Left lung (tissue), 10 donors: ENCODE measurements around the gene SUPT3H. TPM values are rescaled to one million over a fixed set of nuclear protein-coding genes. Genes with fewer than 3 reads are reported as not detected.

Source experiments
- ATAC-seq: fragments of 200-7000 bp; cut with Tn5 transposase; one replicate; pipeline ENCODE4 v1.9.1; 2020; ENCODE audit warnings: moderate library complexity
- DNase-seq, 4 donors: peaks; one replicate each; pipeline ENCODE4 v3.0.0-alpha.2; 2013 to 2020
- H3K27ac ChIP-seq, 2 donors: fragments of 200-600 bp; sonication (generic) in 1 of 2; one replicate each; pipeline versions ENCODE4 v1.5.0 to v1.8.0; 2020 to 2021
- H3K27me3 ChIP-seq, 2 donors: fragments of 200-600 bp; sonication (generic) in 1 of 2; one replicate each; pipeline versions ENCODE4 v1.5.0 to v1.8.0; 2020 to 2021
- H3K36me3 ChIP-seq, 2 donors: fragments of 200-600 bp; sonication (generic) in 1 of 2; one replicate each; pipeline versions ENCODE4 v1.5.0 to v1.8.0; 2020 to 2021
- H3K4me1 ChIP-seq, 2 donors: fragments of 200-600 bp; one replicate each; pipeline ENCODE4 v1.8.0; 2021
- H3K4me3 ChIP-seq, 2 donors: fragments of 200-600 bp; sonication (generic) in 1 of 2; one replicate each; pipeline versions ENCODE4 v1.5.0 to v1.8.0; 2020 to 2021; ENCODE audit warnings: mild to moderate bottlenecking in 1 of 2
- H3K9me3 ChIP-seq, 2 donors: fragments of 200-600 bp; sonication (generic) in 1 of 2; one replicate each; pipeline versions ENCODE4 v1.5.0 to v1.8.0; 2020 to 2021
- intact Hi-C, 2 donors: fragments of 100-400 bp; cut with DNase I; formaldehyde crosslinking; loops; one replicate each; pipeline versions ENCODE4 v1.11.2 to v1.14.2; 2022
- polyA plus RNA-seq, 6 donors: library from polyadenylated mRNA; unstranded; fragments of 120-200 nt; gene quantifications; one replicate each; pipeline ENCODE4 v1.2.1, GENCODE V29; 2013; ENCODE audit not compliant: insufficient read length in 6 of 6
- total RNA-seq, 2 donors: library from RNA; stranded (reverse); fragmentation: NEBNext Ultra II Directional; extraction: Animal tissue kit (Norgen Biotek cat#: 25700); gene quantifications; one replicate each; pipeline ENCODE4 v1.2.1, GENCODE V29; 2021
- TF ChIP-seq, protein P1 (sequence below), 2 donors: fragments of 200-600 bp; sonication (generic) in 1 of 2; IDR thresholded peaks; one replicate each; pipeline versions ENCODE4 v1.5.0 to v1.8.0; 2021; ENCODE audit warnings: antibody characterized with exemption in 2 of 2
- donor health status: DM: no; HTN: yes; CAD: no.
- donor health status: DM: no; HTN: no; CAD: no.

SUPT3H gene
- total and polyA plus RNA-seq, 8 donors: 4.7 to 33.0 (median 26.2) TPM

DNA sequence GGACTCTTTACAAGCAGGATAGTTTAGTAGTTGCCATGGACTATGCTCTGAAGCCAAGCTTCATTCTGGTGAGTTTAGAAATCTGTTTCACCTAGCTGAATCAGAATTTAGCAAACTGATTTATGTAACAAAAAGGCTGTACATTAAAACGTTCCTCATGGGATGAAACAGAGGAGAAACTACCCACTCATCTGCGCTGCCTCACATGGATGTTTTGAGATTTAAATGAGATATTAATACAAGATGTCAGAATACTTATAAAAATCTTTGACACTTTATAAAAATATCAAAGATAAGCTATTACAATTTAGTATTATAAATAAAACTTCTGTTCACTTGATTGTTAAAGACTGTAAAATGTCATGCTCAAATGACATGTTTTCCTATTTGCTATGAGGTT is 32.8 kb downstream of the SUPT3H start:
- TF ChIP-seq, protein P1, sequence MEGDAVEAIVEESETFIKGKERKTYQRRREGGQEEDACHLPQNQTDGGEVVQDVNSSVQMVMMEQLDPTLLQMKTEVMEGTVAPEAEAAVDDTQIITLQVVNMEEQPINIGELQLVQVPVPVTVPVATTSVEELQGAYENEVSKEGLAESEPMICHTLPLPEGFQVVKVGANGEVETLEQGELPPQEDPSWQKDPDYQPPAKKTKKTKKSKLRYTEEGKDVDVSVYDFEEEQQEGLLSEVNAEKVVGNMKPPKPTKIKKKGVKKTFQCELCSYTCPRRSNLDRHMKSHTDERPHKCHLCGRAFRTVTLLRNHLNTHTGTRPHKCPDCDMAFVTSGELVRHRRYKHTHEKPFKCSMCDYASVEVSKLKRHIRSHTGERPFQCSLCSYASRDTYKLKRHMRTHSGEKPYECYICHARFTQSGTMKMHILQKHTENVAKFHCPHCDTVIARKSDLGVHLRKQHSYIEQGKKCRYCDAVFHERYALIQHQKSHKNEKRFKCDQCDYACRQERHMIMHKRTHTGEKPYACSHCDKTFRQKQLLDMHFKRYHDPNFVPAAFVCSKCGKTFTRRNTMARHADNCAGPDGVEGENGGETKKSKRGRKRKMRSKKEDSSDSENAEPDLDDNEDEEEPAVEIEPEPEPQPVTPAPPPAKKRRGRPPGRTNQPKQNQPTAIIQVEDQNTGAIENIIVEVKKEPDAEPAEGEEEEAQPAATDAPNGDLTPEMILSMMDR (IDR thresholded peaks at IDR 0.05): no peak
- ATAC-seq: no peak
- intact Hi-C loops: no loop called here
- Histone ChIP-seq H3K9me3 (no peaks in the 10 kb centered on the region), H3K4me1 (no peaks in the 10 kb centered on the region), H3K27me3 (no peaks in the 10 kb centered on the region), H3K36me3 (no peaks in the 10 kb centered on the region), H3K4me3 (no peak overlapping the region), H3K27ac (no peak overlapping the region)
- DNase-seq: no peak

DNA sequence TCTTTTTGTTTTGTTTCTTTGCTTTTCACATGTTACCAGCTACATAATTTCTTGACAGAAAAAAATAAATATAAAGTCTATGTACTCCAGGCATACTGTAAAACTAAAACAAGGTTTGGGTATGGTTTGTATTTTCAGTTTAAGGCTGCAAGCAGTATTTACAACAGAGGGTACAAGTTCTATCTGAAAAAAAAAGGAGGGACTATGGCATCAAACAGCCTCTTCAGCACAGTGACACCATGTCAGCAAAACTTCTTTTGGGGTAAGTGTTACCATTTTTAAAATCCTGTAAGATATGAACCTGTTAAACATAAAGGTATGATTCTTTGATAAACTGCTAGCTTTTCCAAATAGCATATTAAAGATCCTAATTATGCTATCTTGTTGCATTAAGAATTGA is 49.2 kb downstream of the SUPT3H start:
- TF ChIP-seq, protein P1 (IDR thresholded peaks at IDR 0.05): no peak
- intact Hi-C loops: no loop called here
- Histone ChIP-seq H3K9me3 (no peaks in the 10 kb centered on the region), H3K27me3 (no peaks in the 10 kb centered on the region), H3K27ac (peak overlapping the region; percentile 53 to 69), H3K4me1 (peaks cover 0 to 12% of the 10 kb centered on the region in 2 donors), H3K4me3 (peak overlapping the region; percentile 3 to 15), H3K36me3 (no peaks in the 10 kb centered on the region)
- ATAC-seq (peak; percentile 47), DNase-seq (no peak)

DNA sequence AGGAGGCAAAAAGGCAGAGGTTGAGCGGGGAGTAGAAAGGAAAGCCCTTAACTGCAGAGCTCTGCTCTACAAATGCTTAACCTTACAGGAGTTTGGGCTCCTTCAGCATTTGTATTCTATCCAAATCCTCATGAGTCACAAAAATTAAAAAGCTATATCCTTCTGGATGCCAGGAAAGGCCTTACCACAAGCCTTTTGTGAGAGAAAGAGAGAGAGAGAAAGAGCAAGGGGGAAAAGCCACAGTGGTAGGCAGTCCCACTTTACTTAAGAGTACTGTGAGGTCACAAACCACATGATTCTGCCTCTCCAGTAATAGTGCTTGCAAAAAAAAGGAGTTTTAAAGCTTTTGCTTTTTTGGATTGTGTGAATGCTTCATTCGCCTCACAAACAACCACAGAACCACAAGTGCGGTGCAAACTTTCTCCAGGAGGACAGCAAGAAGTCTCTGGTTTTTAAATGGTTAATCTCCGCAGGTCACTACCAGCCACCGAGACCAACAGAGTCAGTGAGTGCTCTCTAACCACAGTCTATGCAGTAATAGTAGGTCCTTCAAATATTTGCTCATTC is 49.7 kb downstream of the SUPT3H start, which contains the start of gene RUNX2:
Gene RUNX2 (plus strand): TSS at position 375 of the 567 bp plus-strand sequence. CDS start 397 bp downstream, outside the sequence.
- H3K36me3 ChIP-seq: no peaks in the 10 kb centered on the region
- TF ChIP-seq, protein P1 (IDR thresholded peaks at IDR 0.05): no peak
- H3K9me3 ChIP-seq: no peaks in the 10 kb centered on the region
- peaks cover 0 to 12% of the 10 kb centered on the region in 2 donors for H3K4me1 ChIP-seq
- H3K27me3 ChIP-seq: no peaks in the 10 kb centered on the region
- peak within 1 kb of the TSS; percentile 53 to 69 for H3K27ac ChIP-seq
- DNase-seq: peak in 2 of 4 donors; percentile 22 to 36
- peak; percentile 93 for ATAC-seq
- intact Hi-C loops: no loop called here
- H3K4me3 ChIP-seq: peak within 1 kb of the TSS; percentile 3 to 15

DNA sequence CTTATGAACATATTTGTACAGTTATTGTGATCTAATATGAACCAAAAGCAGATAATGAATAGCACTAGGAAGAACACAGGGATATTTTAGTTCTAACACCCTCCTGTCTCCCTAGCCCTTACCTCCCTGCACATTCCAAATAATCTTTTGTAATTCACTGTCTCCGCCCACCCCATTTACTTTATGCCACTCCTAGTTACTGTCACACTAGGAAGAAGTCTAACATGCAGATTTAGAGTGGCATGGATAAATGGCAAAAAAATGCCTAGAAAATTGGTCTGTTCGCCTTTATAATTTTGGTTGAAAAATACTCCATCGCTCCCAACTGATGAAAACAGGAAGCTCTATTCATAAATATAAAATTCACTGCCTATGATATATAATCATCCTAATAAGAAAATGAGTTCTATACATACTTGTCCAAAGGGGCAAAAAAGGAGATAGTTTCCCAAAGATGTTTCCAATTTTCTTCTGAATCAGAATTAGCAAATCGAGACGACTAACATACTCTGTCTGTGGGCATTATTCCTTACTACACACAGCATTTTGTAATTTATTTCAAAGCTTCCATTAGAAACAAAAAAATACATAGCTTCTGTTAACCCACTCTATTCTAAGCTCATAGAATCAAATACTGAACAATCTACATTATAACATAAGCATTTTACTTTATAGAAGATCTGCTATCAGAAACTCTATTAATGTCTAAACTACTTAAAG is 50.9 kb downstream of the SUPT3H start:
- Histone ChIP-seq H3K9me3 (no peaks in the 10 kb centered on the region), H3K4me1 (peaks cover 0 to 12% of the 10 kb centered on the region in 2 donors), H3K4me3 (no peak overlapping the region), H3K27me3 (no peaks in the 10 kb centered on the region), H3K36me3 (no peaks in the 10 kb centered on the region), H3K27ac (no peak overlapping the region)
- TF ChIP-seq, protein P1 (IDR thresholded peaks at IDR 0.05): no peak
- peak; percentile 32 for ATAC-seq
- DNase-seq: no peak
- intact Hi-C loops: no loop called here

DNA sequence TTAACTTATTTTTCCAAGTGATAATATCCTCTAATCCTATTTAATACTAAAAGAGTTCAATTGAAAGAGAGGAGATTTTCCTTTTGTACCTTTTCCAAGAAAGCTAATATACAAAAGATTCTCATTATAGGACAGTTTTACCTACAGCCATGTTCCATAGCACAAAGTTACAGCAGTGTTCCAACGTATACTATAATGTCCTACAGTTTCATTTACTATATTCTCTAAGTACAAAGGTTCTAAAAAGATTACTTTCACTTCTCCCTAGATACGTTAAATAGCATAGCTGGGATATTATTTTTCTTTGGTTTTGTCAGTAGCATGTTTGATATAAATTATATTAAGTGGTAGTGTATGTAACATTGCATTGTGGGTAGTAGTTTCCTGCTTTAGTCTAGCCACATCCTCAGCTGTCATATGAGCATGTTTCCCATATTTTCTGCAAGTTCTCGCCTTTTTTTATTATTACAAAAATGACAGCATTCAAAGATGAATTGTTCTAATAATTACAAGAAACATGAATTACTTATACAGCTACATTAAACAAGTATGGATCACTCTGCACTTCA is 54.0 kb downstream of the SUPT3H start:
- DNase-seq (no peak), ATAC-seq (no peak)
- H3K27me3 ChIP-seq: no peaks in the 10 kb centered on the region
- H3K36me3 ChIP-seq: no peaks in the 10 kb centered on the region
- peaks cover 0 to 10% of the 10 kb centered on the region in 2 donors for H3K4me1 ChIP-seq
- H3K27ac ChIP-seq: no peak overlapping the region
- intact Hi-C loops: no loop called here
- TF ChIP-seq, protein P1 (IDR thresholded peaks at IDR 0.05): no peak
- no peak overlapping the region for H3K4me3 ChIP-seq
- H3K9me3 ChIP-seq: no peaks in the 10 kb centered on the region
